Keratinocyte (primary cell): Measurements from ENCODE around the gene PARL. TPM values are rescaled to one million over a fixed set of nuclear protein-coding genes. Genes with fewer than 3 reads are reported as not detected.

Experiments used
- DNase-seq: peaks from one replicate; pipeline ENCODE4 v3.0.0-alpha.2; 2011; ENCODE audit warnings: low read depth, missing footprints, low spot score
- FAIRE-seq: peaks from 2 replicates; lab custom pipeline; 2011; peaks lifted over from hg19 to GRCh38; lab: Jason Lieb, UNC
- H2AFZ ChIP-seq: 2 replicates; pipeline ENCODE4 v1.6.0; 2012; ENCODE audit warnings: low read length, control low read depth, inconsistent platforms; ENCODE audit not compliant: control insufficient read depth
- H3K27ac ChIP-seq: 2 replicates; pipeline ENCODE4 v1.5.1; 2011; ENCODE audit warnings: low read length; ENCODE audit not compliant: control insufficient read depth, insufficient read depth
- H3K27me3 ChIP-seq: 3 replicates; pipeline ENCODE4 v1.6.0; 2011; ENCODE audit warnings: low read length; ENCODE audit not compliant: control insufficient read depth, insufficient read depth; ENCODE audit errors: extremely low read depth
- H3K36me3 ChIP-seq, 2 experiments: 2 replicates in 1 of 2; 3 replicates in 1 of 2; pipeline ENCODE4 v1.5.1; 2011; ENCODE audit warnings: low read length in 2 of 2, mild to moderate bottlenecking in 1 of 2; ENCODE audit not compliant: control insufficient read depth in 2 of 2, insufficient read depth in 2 of 2; ENCODE audit errors: extremely low read depth in 1 of 2
- H3K4me1 ChIP-seq: 3 replicates; pipeline ENCODE4 v1.5.1; 2011; ENCODE audit warnings: low read length; ENCODE audit not compliant: control insufficient read depth, insufficient read depth; ENCODE audit errors: extremely low read depth
- H3K4me2 ChIP-seq: 3 replicates; pipeline ENCODE4 v1.6.0; 2011; ENCODE audit warnings: low read depth, low read length; ENCODE audit not compliant: control insufficient read depth, insufficient read depth; ENCODE audit errors: extremely low read depth
- H3K4me3 ChIP-seq, 3 experiments: fragments of 200-600 bp in 1 of 3; sonication (generic) in 1 of 3; 2 replicates in 2 of 3; 3 replicates in 1 of 3; pipeline ENCODE4 v1.5.1; 2011 to 2016; ENCODE audit warnings: low read length in 3 of 3, mild to moderate bottlenecking in 3 of 3, control low read depth in 2 of 3, inconsistent platforms in 1 of 3, low read depth in 1 of 3, mixed read lengths in 1 of 3, mixed run types in 1 of 3, moderate library complexity in 1 of 3; ENCODE audit not compliant: control insufficient read depth in 2 of 3, insufficient read depth in 2 of 3; ENCODE audit errors: extremely low read depth in 1 of 3
- H3K79me2 ChIP-seq: 2 replicates; pipeline ENCODE4 v1.6.0; 2012; ENCODE audit warnings: low read length; ENCODE audit not compliant: control insufficient read depth, insufficient read depth
- H3K9ac ChIP-seq: 3 replicates; pipeline ENCODE4 v1.6.0; 2011; ENCODE audit warnings: low read length; ENCODE audit not compliant: control insufficient read depth, insufficient read depth; ENCODE audit errors: extremely low read depth
- H3K9me1 ChIP-seq: 3 replicates; pipeline ENCODE4 v1.6.0; 2011; ENCODE audit warnings: low read length; ENCODE audit not compliant: control insufficient read depth, insufficient read depth; ENCODE audit errors: extremely low read depth
- H3K9me3 ChIP-seq: 2 replicates; pipeline ENCODE4 v1.5.1; 2012; ENCODE audit warnings: low read depth, low read length; ENCODE audit not compliant: control insufficient read depth
- H4K20me1 ChIP-seq: 3 replicates; pipeline ENCODE4 v1.6.0; 2011; ENCODE audit warnings: low read length; ENCODE audit not compliant: control insufficient read depth, insufficient read depth; ENCODE audit errors: extremely low read depth
- CTCF ChIP-seq, 3 experiments: IDR thresholded peaks in 1 of 3; conservative IDR thresholded peaks in 1 of 3; optimal IDR thresholded peaks in 1 of 3; 2 replicates in 2 of 3; 3 replicates in 1 of 3; pipeline versions ENCODE3 to v1.5.1; 2011; ENCODE audit warnings: low read length in 3 of 3, mild to moderate bottlenecking in 3 of 3, moderate library complexity in 2 of 3, control low read depth in 1 of 3, inconsistent platforms in 1 of 3; ENCODE audit not compliant: insufficient read depth in 2 of 3; ENCODE audit errors: extremely low read depth in 1 of 3
- EZH2 ChIP-seq: IDR thresholded peaks from one replicate; pipeline ENCODE4 v1.6.1; 2012; ENCODE audit warnings: inconsistent platforms, mild to moderate bottlenecking, low read length, moderate library complexity
- dilution Hi-C: fragments of 300-500 bp; cut with MboI; formaldehyde crosslinking; loops from one replicate; pipeline ENCODE4 v1.7.0; 2020; ENCODE audit warnings: low sequenced_read_pairs; ENCODE audit not compliant: extremely low pct_ligation_motif_present
- polyA plus RNA-seq, 5 experiments: library from polyadenylated mRNA; depleted of rRNA in 3 of 5; stranded (reverse) in 3 of 5; stranded (forward) in 1 of 5; unstranded in 1 of 5; fragments of >200 nt; gene quantifications; 1 replicate in 1 of 5; 2 replicates in 3 of 5; 3 replicates in 1 of 5; pipeline versions ENCODE4 v1.2.1 to v1.2.3, GENCODE V29; 2011 to 2012; ENCODE audit warnings: missing spikeins in 2 of 5, low read depth in 1 of 5, low replicate concordance in 1 of 5

PARL gene
- polyA plus RNA-seq, 1 donor (not counting 4 experiments of a cell fraction or from before 2014, with no cell fraction given) = 68.9 TPM

DNA sequence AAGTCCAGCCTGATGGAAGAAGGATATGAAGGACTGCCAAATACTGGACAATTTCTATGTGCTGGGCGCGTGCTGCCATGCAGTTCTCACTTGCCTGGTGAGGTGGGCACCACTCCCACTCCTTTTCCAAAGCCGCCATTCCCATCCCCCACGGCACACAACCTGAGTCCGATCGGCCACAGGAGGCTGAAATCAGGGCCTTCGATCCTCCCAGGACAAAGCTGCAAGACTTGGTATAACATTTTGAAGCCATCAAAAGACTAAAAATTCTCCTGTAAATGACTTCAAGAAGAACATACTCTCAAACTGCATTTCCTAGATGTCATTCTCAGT lies 56.2 kb downstream of the PARL start:
- H3K36me3 ChIP-seq = peaks cover 5 to 12% of the 10 kb centered on the region in 2 experiments

GRCh38 chr3:183827809-183828537 lies 56.7 kb downstream of the PARL start:
- Histone ChIP-seq H3K9ac (no peak overlapping the region), H2AFZ (no peak overlapping the region), H3K4me3 (no peak overlapping the region), H4K20me1 (no peaks in the 10 kb centered on the region), H3K79me2 (no peaks in the 10 kb centered on the region), H3K9me3 (no peaks in the 10 kb centered on the region), H3K9me1 (no peaks in the 10 kb centered on the region), H3K27ac (no peak overlapping the region), H3K27me3 (no peaks in the 10 kb centered on the region), H3K4me2 (no peak overlapping the region), H3K36me3 (peaks cover 5 to 12% of the 10 kb centered on the region in 2 experiments), H3K4me1 (peaks cover 17% of the 10 kb centered on the region)
- DNase-seq = no peak
- TF ChIP-seq EZH2 (no peak), CTCF (optimal IDR thresholded peaks at IDR 0.05 in 1 of 3, IDR thresholded peaks at IDR 0.05 in 1 of 3, conservative IDR thresholded peaks at IDR 0.05 in 1 of 3; ENCODE audit: extremely low read depth in 1 of 3, insufficient read depth in 2 of 3, low read length in 3 of 3) (no peak)
- no peak for FAIRE-seq
- dilution Hi-C loops = no loop called here

More for the DNA sequence above, 56.2 kb downstream of the PARL start:
- no peaks in the 10 kb centered on the region for H3K9me1 ChIP-seq
- FAIRE-seq = no peak
- H3K79me2 ChIP-seq = no peaks in the 10 kb centered on the region
- dilution Hi-C loops = no loop called here
- H4K20me1 ChIP-seq = no peaks in the 10 kb centered on the region
- H3K9ac ChIP-seq = no peak overlapping the region
- H3K4me1 ChIP-seq = peaks cover 17% of the 10 kb centered on the region
- H3K27ac ChIP-seq = no peak overlapping the region
- H3K9me3 ChIP-seq = no peaks in the 10 kb centered on the region
- TF ChIP-seq EZH2 = no peak
- no peak for TF ChIP-seq CTCF (optimal IDR thresholded peaks at IDR 0.05 in 1 of 3, IDR thresholded peaks at IDR 0.05 in 1 of 3, conservative IDR thresholded peaks at IDR 0.05 in 1 of 3; ENCODE audit: extremely low read depth in 1 of 3, insufficient read depth in 2 of 3, low read length in 3 of 3)
- H3K4me2 ChIP-seq = no peak overlapping the region
- H3K4me3 ChIP-seq = no peak overlapping the region
- DNase-seq = no peak
- H2AFZ ChIP-seq = no peak overlapping the region
- no peaks in the 10 kb centered on the region for H3K27me3 ChIP-seq
